Measurements from ENCODE around the gene SEC61A2. TPM values are rescaled to one million over a fixed set of nuclear protein-coding genes. Genes with fewer than 3 reads are reported as not detected.

SEC61A2 gene
- total RNA-seq, 8 experiments from 2014 or later, result 11.8 to 38.5 (median 27.2) TPM

GRCh38 chr10:12212454-12212853, 83.0 kb downstream of the SEC61A2 start:
- WGBS, 10 experiments, result 50 to 100% (median 91%) methylated on average over 1 to 3 of the region's 3 CpGs; no CpG with 5 or more reads in 2 of the 10 experiments
- no peak for ATAC-seq (replicated peaks in 6 of 8)
- no peaks in the 10 kb centered on the region for H3K4me1 ChIP-seq (replicated peaks in 1 of 2)
- in situ Hi-C loops (cut with MboI; ENCODE audit: low pct_unique_long_range_greater_than_20kb in 2 of 9, low sequenced_read_pairs in 9 of 9, unreplicated experiment in 9 of 9), result loop anchor here in 1 of 9 experiments (25.0 kb wide), 1 partner anchor 100 kb away; no protein-coding TSS in a partner anchor
- no peak overlapping the region for H3K4me3 ChIP-seq
- H3K27ac ChIP-seq, result no peak overlapping the region

DNA sequence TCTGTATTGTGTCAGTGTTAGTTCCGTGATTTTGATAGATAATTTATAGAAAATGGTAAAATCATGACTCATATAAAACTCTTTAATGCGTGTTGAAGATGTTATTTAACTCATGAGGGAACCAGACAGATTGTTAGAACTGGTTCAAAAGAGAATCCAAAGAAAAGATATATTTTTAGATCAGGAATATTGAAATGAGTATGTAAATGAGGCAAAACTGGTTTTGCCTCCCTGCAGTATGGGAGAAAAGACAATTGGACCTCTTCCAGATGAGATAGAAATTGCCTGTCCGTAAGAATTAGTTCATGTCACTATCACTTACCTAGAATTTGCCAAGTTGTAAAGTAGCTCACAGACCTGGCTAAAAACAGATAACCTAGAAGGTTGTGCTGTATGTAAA, 84.1 kb downstream of the SEC61A2 start:
- H3K4me3 ChIP-seq, result no peak overlapping the region
- WGBS, 10 experiments, result 10 to 93% (median 89%) methylated on average over 2 to 3 of the region's 3 CpGs; no CpG with 5 or more reads in 1 of the 10 experiments
- ATAC-seq (replicated peaks in 6 of 8), result peak in 3 of 8 experiments; percentile 38 to 56 (median 46)
- no peaks in the 10 kb centered on the region for H3K4me1 ChIP-seq (replicated peaks in 1 of 2)
- in situ Hi-C loops (cut with MboI; ENCODE audit: low pct_unique_long_range_greater_than_20kb in 2 of 9, low sequenced_read_pairs in 9 of 9, unreplicated experiment in 9 of 9), result loop anchor here in 1 of 9 experiments (25.0 kb wide), 1 partner anchor 101 kb away; no protein-coding TSS in a partner anchor
- no peak overlapping the region for H3K27ac ChIP-seq

DNA sequence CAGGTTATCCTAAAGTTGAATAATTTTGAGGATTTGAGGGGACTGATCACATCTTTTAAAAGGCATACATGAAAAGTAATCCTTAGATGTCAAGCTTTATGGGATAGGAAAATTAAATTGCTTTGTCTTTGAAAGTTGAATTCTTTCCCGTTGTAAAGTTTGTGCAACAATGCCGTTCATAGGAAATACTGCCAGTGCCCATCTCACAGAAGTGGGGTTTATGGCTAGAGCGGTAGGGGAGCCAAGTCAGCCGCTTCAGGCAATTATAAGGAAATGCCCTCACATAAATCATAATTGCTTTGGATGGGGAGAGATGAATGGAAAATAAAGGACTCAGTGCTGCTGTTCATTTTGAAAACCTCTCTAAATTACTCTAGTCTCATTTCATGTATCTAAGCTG, 84.6 kb downstream of the SEC61A2 start:
- Histone ChIP-seq H3K4me1 (replicated peaks in 1 of 2) (no peaks in the 10 kb centered on the region), H3K4me3 (no peak overlapping the region), H3K27ac (no peak overlapping the region)
- no peak for ATAC-seq (replicated peaks in 6 of 8)
- 20 to 100% (median 77%) methylated on average over 1 to 4 of the region's 4 CpGs; no CpG with 5 or more reads in 4 of the 10 experiments for whole genome bisulfite sequencing, 10 experiments
- in situ Hi-C loops (cut with MboI; ENCODE audit: low pct_unique_long_range_greater_than_20kb in 2 of 9, low sequenced_read_pairs in 9 of 9, unreplicated experiment in 9 of 9), result loop anchor here in 1 of 9 experiments (25.0 kb wide), 1 partner anchor 102 kb away; no protein-coding TSS in a partner anchor

GRCh38 chr10:12214763-12215218, 85.3 kb downstream of the SEC61A2 start:
- ATAC-seq (replicated peaks in 6 of 8), result peak in 3 of 8 experiments; percentile 28 to 43 (median 40)
- Histone ChIP-seq H3K4me1 (replicated peaks in 1 of 2) (no peaks in the 10 kb centered on the region), H3K4me3 (no peak overlapping the region), H3K27ac (no peak overlapping the region)
- 20 to 65% (median 50%) methylated on average over 1 to 6 of the region's 6 CpGs for WGBS, 10 experiments
- in situ Hi-C loops (cut with MboI; ENCODE audit: low pct_unique_long_range_greater_than_20kb in 2 of 9, low sequenced_read_pairs in 9 of 9, unreplicated experiment in 9 of 9), result loop anchor here in 1 of 9 experiments (25.0 kb wide), 1 partner anchor 102 kb away; no protein-coding TSS in a partner anchor

Other genes with a start within 250 kb of the SEC61A2 start
- 10 to 100 TPM; 14.9 to 38.0 (median 20.5) TPM for gene UPF2, start 86.9 kb upstream of the SEC61A2 start, total RNA-seq
- gene DHTKD1, start 60.7 kb upstream of the SEC61A2 start, total RNA-seq, result 10 to 100 TPM in 7 of 8 experiments, 1 to 10 TPM in 1; 3.6 to 26.2 (median 19.1) TPM
- gene NUDT5, start 66.2 kb downstream of the SEC61A2 start, total RNA-seq, result 10 to 100 TPM; 17.1 to 99.3 (median 36.6) TPM
- gene CDC123, start 66.5 kb downstream of the SEC61A2 start, total RNA-seq, result 100 to 1,000 TPM in 4 of 8 experiments, 10 to 100 TPM in 4; 51.0 to 178 (median 97.9) TPM
- 10 to 100 TPM in 2 of 8 experiments, 1 to 10 TPM in 6; 1.9 to 15.8 (median 7.4) TPM for gene CAMK1D, start 219.9 kb downstream of the SEC61A2 start, total RNA-seq